Heart left ventricle (tissue), 13 donors: ENCODE measurements around the gene C2orf81.

Source experiments
- POLR2A ChIP-seq, 2 donors: fragments of 450-650 bp; IDR thresholded peaks; one replicate each; pipeline ENCODE4 v1.6.1; 2017; ENCODE audit warnings: antibody characterized with exemption in 2 of 2, mild to moderate bottlenecking in 2 of 2, moderate library complexity in 2 of 2
- TF ChIP-seq, protein P1 (sequence below), 12 donors: fragments of 200-600 bp; sonication (generic) in 4 of 12; IDR thresholded peaks; one replicate each; pipeline versions ENCODE4 v1.5.0 to v1.8.0; 2018 to 2022; ENCODE audit warnings: antibody characterized with exemption in 12 of 12, mild to moderate bottlenecking in 5 of 12
- donor health status: ischemic (EF 13 %, LVEDD 7.1; RV severe dilation, severe dysfunction).
- donor health status: DM: no; HTN: yes; CAD: no.
- donor health status: DM: no; HTN: no; CAD: no.
- donor health status: ischemic (EF 25% LVEDD 6.9; RV normal size, moderate dysfunction).
- donor health status: ischemic (EF 25% LVEDD 5.7; RV mildly dilated, moderate dysfunction).
- donor health status: ischemic (EF 35%, LVEDD 5.7; RV mildly dilated, moderate dysfunction).
- donor health status: nonischemic (EF 11% LVEDD 7.7; RV severe dilation, severe dysfunction).
- donor health status: DM: yes; HTN: yes; CAD: no.
- donor health status: PGD.
- donor health status: ischemic (EF 29% LVEDD 5.4; RV normal size, mild dysfunction).
- donor health status: nonischemic (EF 23%, LVEDD 6.1; RV moderate dilation, normal function).

DNA sequence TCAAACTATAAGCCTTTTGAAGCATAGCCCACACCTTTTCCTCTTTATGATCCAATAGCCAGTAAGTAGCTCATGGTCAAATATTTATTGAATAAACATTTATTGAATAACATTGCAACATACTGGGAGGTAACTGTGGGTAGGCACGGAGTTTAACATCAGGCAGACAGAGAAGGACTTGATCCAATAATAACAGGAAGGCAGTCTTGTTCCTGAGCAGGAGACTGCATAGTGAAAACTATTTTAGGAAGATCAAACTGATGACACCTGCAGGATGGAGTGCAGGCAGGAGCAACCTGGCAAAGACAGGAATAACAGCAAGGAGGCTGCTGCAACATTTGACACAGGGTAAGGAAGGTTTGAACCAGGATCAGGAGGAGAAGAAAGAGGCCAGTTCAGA lies 38.2 kb downstream of the C2orf81 start:
- TF ChIP-seq, protein P1, sequence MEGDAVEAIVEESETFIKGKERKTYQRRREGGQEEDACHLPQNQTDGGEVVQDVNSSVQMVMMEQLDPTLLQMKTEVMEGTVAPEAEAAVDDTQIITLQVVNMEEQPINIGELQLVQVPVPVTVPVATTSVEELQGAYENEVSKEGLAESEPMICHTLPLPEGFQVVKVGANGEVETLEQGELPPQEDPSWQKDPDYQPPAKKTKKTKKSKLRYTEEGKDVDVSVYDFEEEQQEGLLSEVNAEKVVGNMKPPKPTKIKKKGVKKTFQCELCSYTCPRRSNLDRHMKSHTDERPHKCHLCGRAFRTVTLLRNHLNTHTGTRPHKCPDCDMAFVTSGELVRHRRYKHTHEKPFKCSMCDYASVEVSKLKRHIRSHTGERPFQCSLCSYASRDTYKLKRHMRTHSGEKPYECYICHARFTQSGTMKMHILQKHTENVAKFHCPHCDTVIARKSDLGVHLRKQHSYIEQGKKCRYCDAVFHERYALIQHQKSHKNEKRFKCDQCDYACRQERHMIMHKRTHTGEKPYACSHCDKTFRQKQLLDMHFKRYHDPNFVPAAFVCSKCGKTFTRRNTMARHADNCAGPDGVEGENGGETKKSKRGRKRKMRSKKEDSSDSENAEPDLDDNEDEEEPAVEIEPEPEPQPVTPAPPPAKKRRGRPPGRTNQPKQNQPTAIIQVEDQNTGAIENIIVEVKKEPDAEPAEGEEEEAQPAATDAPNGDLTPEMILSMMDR (IDR thresholded peaks at IDR 0.05) = no peak
- TF ChIP-seq POLR2A (IDR thresholded peaks at IDR 0.05) = no peak
